GM13977 (cell line): ENCODE data around the gene SLC25A25.
A peak's percentile ranks its signal among the peaks of the same experiment; 100 is the strongest.
"Not testable (repeated sequence)": the region's sequence is repeated elsewhere in the genome, so short reads cannot be mapped to it uniquely, and the experiment has no call there.

Source experiments
- DNase-seq: peaks from one replicate; pipeline ENCODE4 v3.0.0; 2012; ENCODE audit warnings: low spot score
- CTCF ChIP-seq: IDR thresholded peaks from 2 replicates; pipeline ENCODE4 v1.5.1; 2012; ENCODE audit warnings: mild to moderate bottlenecking, control low read depth; ENCODE audit not compliant: insufficient read depth; ENCODE audit errors: extremely low read depth, missing control alignments
- in situ Hi-C: fragments of 300-500 bp; cut with MboI; formaldehyde crosslinking; loops from one replicate; pipeline ENCODE4 v1.12.0; 2022; ENCODE audit warnings: low sequenced_read_pairs, low pct_unique_long_range_greater_than_20kb, mixed read lengths, inconsistent platforms; ENCODE audit not compliant: unreplicated experiment

SLC25A25 gene

GRCh38 chr9:128127990-128128835 is 60.2 kb downstream of the SLC25A25 start:
- in situ Hi-C loops, result no loop called here
- no peak for TF ChIP-seq CTCF
- peak; percentile 89 for DNase-seq

GRCh38 chr9:128128836-128129590 is 61.0 kb downstream of the SLC25A25 start:
- TF ChIP-seq CTCF, result no peak
- no peak for DNase-seq
- in situ Hi-C loops, result no loop called here

GRCh38 chr9:128129976-128130590 is 62.1 kb downstream of the SLC25A25 start:
- TF ChIP-seq CTCF, result peak; percentile 34
- in situ Hi-C loops, DNase-seq: not testable (repeated sequence)

- DNase-seq, in situ Hi-C loops: not testable (repeated sequence)
These were observed 62.6 kb downstream of the SLC25A25 start for GRCh38 chr9:128130651-128131050.

GRCh38 chr9:128131346-128131745 is 63.3 kb downstream of the SLC25A25 start:
- in situ Hi-C loops, DNase-seq: not testable (repeated sequence)

- DNase-seq, in situ Hi-C loops: not testable (repeated sequence)
These were observed 64.1 kb downstream of the SLC25A25 start for GRCh38 chr9:128132139-128132538.

GRCh38 chr9:128135561-128135960 is 67.5 kb downstream of the SLC25A25 start:
- in situ Hi-C loops, DNase-seq: not testable (repeated sequence)

GRCh38 chr9:128136816-128137793 is 69.1 kb downstream of the SLC25A25 start:
- in situ Hi-C loops, result no loop called here
- TF ChIP-seq CTCF, result no peak
- DNase-seq, result no peak
